DMS114 treated with DMSO at 0.1 percent for 48 hours (cell line): ENCODE results near the gene TRAPPC11.

Experiments
- DNase-seq: peaks from one replicate; lab custom pipeline; 2025; ENCODE audit not compliant: unreplicated experiment; lab: John Stamatoyannopoulos, UW

TRAPPC11 gene

DNA sequence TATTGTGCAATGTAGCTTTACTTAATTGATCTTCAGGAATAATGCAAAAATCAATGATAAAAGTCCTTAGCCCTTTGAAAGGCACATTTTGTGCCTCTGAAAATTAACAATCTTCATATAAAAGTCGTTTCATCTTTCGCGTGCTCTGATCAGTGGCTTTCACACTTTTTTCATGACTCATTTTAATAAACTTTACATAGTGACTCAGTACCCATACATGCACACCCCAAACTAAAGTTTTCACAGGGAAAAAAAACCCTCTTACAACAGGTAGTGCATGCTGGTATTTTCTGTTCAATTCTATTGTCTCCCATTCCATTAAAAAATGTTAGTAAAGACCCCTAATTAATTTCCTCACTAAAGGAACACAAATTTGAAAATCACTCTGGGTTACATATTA is 21.6 kb upstream of the TRAPPC11 start:
- no peak for DNase-seq

DNA sequence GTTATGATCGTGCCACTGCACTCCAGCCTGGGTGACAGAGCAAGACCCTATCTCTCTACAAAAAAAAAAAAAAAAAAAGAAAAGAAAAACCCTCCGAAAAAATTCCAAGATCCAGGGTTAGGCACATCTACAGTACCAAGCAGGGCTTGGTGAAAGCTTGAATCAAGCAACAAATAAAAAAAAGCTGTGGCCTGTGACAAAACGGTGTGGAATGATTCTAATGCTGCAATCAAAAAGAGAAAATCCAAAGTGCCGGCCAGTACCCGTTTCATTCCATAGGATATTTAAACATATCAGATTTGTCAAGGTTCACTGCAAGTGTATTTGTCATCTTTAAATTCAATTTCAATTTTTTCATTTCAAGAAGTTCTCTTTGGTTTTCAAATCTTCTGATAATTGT is 20.7 kb upstream of the TRAPPC11 start:
- DNase-seq, result no peak

DNA sequence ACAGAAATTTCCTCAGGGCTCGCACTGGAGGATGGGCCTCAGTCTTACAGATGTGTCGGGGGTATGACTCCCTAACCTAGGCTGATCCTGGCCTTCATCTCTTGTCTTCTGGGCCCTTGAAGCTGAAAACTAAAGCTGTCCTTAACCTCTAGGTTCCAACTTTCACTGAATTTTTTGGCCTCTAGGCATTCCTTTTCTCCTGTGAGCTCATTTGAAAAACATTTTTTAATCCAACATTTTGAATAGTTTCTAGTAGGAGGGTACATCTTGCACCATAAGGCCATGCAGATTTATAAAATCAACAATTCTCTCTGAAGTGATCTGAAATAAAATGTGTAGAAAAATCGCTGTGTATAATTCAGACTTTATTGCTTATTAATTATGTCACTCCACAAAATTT is 19.8 kb upstream of the TRAPPC11 start:
- no peak for DNase-seq

DNA sequence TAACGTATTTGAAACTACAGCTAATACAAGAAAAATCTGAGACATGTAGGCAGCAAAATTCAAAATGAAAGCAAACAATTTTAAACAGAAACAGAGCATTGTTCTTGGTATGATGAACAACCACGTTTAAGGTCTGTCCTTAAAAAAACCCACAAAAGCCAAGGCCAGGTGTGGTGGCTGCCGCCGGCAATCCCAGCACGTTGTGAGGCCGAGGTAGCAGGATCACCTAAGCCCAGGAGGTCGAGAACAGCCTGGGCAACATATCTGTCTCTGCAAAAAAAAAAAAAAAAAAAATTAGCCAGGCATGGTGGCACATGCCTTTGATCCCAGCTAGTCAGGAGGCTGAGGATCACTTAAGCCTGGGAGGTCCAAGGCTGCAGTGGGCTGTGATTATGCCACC is 13.8 kb upstream of the TRAPPC11 start:
- DNase-seq, result no peak

DNA sequence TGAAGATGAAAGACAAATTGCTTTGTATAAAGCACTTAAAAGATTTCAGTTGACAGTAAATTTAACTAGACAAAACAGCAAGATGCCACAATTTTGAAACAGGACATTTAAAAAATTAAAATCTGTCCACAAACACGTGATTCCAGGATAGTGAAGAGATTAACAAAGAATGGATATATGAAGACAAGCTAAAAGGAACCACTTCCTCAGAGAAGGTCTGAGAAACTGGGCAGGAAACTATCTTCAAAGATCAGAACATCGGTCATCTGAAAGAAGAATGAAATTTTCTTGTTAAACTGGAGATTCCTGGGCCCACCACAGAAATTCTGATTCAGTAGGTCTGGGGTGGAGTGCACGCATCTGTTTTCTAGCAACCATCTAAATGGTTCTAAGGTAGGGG is 1.5 kb upstream of the TRAPPC11 start:
- no peak for DNase-seq

DNA sequence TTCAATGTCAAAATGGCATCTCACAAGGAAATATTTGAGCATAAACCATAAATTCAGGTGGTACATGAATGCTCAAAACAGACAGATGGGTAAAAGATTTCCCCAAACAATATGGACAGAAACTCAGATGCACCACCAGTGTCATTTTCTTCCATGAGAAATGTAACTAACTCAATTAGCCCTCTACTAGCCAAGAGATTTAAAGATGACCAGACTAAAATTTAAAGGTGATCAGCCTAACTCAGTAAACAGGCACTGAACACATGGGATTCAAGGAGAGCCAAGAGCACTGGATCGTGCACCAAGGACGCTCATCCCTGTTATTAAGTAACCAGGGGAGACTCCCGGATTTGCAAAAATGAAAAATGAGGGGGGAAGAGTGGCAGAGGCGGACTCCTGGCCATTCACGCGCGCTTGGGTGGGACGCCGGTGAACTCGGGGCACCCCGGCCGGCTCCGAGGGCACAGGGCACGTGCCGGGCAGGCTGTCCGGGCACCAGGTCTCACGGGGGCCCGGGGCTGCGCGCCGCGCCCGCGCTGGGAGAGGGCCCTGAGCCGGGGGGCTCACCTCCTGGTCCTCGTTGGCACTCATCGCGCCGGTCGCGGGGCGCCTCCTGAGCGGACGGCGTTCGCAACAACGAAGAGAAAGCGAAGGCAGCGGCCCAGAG is 598 bp upstream of the TRAPPC11 start:
- DNase-seq, result no peak

DNA sequence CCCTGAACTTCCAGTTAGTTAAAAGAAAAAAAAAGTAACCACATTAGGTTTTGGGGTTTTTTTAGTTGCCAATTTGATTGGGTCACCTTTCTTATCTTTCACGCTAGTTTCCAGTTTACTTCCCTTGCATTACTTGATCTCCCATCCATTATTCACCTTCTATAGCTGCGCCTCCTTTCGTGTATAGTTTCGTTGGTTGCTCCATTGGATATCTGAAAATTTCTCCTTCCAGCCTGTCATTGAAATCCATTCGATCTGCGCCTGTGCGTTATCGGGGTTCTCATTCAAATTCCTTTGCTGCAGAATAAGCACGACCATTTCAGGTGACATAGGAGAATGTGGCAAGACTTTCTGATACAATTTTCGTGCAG is 764 bp downstream of the TRAPPC11 start:
- no peak for DNase-seq

DNA sequence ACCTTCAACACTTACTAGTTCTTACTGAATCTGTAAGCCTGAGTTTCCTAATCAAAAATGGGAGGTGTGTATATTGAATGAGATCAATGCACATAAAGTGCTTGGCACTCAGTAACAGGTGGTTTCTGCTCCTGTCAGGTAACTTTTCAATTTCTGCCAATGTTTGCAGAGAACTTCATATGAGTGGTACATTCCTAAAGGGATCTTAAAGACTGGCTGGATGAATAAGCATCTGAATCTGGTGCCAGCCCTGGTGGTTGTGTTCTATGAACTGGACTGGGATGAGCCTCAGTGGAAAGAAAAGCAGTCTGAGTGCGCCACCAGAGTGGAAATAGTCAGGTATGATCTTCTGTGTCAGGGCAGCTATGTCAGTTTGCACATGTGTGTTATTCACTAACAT is 7.0 kb downstream of the TRAPPC11 start:
- DNase-seq, result no peak

DNA sequence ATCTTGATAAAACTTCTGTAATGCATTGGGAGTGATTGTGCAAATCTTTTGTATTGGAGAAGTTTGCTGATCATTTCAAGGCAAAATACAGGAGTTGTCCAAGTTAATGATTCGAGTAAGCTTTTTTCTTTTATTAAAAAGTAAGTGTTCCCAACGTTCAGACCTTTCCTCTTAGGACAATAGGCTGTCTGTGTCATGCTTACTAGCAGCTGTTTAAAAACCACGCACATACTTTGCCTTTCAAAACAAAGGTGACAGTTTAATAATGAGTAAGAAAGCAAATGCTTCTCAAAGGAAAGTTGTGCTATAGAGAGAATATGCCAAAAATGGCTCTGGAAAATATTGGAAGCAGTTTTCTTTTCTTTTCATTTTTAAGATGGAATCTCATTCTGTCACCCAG is 11.2 kb downstream of the TRAPPC11 start:
- DNase-seq, result no peak

DNA sequence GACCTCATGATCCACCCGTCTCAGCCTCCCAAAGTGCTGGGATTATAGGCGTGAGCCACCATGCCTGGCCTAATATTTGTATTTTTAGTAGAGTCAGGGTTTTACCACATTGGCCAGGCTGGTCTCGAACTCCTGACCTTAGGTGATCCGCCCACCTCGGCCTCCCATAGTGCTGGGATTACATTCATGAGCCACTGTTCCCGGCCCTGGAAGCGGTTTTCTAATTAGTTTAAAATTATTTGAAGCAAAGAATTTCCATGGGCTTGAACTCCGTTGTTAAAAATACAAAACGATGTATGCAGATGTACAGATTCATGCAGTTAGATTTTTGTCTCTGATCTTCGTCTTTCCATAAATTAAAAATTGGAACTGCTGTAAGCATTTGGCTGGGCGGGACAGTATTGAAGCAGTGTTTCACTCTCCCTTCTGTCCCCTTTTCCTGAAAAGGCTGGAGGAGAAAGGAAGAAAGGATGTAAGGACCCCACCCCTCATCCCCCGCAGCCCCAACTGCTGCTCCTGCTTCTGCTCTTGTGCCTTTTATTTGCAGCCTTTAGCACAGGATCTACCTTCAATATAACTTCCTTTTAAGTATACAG is 12.0 kb downstream of the TRAPPC11 start:
- no peak for DNase-seq

DNA sequence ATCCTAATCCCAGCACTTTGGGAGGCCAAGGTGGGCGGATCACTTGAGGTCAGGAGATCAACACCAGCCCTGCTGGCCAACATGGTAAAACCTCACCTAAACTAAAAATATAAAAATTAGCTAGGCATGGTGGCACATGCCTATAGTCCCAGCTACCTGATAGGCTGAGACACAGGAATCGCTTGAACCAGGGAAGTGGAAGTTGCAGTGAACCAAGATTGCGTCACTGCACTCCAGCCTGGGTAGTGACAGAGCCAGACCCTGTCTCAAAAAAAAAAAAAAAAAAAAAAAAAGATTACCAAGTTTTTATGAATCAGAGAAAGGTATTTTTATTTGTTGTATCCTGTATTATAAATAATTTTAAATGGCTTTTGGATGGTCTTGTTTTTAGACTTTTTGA is 15.1 kb downstream of the TRAPPC11 start:
- no peak for DNase-seq

DNA sequence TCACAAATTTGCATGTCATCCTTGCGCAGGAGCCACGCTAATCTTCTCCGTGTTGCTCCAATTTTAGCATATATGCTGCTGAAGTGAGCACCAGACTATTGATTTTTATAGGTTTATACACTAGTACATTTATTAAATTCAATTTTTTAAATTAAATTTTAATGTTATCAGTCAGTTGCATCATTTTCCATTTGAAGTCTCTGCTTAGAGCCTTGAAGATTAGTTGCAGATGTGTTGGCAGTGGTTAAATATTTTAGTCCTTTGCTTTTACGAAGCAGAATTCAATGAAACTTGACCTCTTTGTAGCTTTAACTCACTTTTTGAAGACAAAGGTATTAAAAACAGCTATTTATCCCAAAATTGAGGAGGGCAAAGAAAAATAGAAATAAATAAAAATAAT is 16.5 kb downstream of the TRAPPC11 start:
- DNase-seq, result no peak

DNA sequence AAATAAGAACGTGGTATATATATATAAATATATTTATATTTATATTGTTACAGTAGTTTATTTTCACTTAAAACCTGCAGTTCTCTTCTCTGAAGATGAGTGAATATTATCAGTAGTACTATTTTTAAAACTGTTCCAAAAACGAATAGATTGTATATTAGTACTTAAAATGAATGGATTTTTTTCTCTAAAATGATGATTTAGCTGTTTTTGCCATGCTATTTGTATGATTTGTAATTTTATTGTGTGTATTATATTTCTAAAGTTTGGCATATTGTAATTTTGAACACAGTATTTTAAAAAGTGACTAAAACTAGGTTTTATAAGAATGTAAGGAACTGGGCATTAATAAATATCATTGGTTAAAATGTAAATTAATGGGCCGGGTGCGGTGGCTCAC is 22.0 kb downstream of the TRAPPC11 start:
- DNase-seq, result no peak

DNA sequence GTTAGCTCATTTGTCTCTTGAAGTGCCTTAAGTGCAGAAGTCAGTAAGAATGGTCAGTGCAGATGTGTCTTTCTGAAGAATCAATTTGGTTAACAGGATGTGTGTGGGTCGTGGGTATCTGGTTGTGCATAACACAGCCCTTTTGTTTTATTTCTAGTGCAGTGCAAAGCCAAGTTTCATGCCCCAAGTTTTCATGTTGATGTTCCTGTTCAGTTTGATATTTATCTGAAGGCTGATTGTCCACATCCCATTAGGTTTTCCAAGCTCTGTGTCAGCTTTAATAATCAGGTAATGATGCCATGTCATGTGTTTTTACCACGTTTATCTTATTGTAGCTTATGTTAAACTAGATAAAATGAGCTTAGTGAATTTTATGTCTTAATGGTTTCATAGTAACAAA is 27.4 kb downstream of the TRAPPC11 start:
- DNase-seq, result no peak

DNA sequence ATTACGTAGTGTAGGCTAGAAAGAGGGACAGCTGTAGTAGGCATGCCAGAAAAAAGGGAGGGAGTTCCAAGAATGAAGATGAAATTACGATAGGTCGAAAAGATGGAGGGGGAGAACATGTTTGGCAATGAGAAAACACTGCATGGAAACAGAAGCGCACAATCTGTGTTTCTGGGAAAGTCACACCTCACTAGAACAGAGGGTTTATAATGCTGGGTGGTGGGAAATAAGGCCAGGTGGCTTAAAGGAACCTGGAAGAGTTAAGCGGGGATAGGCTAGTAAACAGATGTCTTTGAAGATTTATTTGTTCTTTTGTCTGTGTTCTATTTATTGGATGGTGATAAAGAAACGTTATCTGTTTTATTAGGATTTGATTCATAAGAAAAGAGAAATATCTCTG is 29.1 kb downstream of the TRAPPC11 start:
- DNase-seq, result no peak

DNA sequence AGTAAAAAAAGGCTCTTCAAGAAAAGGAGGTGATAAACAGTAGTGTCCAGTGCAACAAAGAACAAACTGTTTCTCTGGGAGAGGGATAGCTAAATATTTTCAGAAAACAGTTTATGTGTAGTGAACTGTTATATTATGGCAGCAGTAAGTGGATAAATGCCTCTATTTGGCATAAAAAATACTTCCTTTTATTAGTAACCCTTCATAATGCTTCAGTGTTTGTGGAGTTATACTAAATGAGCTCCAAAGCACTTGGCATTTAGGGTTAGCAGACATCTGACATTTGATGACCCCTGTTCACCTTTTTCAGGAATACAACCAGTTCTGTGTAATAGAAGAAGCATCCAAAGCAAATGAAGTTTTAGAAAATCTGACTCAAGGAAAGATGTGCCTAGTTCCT is 31.9 kb downstream of the TRAPPC11 start:
- DNase-seq, result no peak

DNA sequence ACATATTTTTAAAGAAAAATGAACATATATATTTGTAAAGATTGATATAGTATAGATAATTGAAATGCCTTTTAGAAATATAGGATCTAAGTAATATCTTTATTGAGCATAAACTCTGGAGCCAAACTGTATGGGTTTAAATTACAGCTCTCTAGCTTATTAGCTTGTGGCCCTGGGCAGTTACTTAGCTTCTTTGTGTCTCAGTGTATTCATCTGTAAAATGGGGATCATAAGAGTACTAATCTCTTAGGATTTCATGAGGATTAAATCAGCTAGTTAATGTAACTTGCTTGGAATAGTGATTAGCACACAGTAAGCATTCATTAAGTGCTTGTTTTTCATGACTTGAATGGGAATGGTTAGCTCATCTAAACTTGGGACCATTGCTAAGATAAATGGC is 32.8 kb downstream of the TRAPPC11 start:
- no peak for DNase-seq

DNA sequence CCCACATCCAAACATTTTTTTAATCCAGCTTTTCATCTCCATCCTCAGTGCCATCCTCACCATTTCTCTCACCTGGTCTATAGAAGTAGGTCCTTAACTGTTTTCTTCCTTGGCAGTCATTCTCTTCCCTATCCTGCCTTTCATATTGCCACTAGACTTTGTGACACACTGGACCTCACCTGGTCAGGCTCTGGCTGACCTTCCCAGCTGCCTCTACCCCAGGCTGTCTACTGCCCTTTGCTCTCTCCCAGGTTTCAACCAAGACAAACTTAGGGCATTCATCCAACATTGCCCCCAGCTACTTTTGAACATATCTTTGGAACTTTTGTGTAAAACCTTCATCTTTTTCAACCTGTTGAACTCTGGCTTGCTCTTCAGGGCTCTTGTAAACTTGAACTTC is 39.8 kb downstream of the TRAPPC11 start:
- DNase-seq, result no peak

DNA sequence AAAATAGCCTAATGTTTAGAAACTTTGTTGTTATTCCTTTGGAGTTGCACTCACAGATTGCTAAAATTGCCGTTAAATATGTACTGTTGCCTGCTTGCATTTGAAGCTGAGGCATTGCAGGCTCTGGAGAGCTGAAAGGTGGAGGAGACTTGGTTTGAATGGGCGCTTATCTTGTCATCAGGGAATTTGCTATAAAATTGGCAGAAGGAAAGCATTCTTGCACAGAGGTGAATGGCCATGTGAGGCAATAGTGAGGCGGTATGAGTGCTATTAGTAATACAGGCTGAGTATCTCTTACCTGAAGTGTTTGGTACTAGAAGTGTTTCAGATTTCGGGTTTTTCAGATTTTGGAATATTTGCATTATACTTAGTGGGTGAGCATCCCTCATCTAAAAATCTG is 41.3 kb downstream of the TRAPPC11 start:
- DNase-seq, result no peak

DNA sequence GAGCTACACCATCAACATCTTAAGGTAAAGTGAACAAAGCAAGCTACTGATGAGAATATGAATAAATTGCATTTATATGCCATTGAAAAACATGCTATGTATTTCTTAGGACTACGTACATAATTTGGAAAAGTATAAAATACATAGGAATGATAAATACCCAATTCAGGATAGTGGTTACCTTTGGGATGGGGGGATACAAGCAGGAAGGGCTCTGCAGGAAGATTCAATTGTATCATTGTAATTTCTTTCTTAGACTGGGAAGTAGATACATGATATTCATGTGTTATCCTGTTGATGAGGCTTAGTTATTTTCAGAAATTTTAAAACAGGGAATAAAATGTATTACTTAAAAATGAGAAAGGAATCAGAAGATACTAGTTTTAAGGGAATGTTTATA is 43.4 kb downstream of the TRAPPC11 start:
- DNase-seq, result no peak

DNA sequence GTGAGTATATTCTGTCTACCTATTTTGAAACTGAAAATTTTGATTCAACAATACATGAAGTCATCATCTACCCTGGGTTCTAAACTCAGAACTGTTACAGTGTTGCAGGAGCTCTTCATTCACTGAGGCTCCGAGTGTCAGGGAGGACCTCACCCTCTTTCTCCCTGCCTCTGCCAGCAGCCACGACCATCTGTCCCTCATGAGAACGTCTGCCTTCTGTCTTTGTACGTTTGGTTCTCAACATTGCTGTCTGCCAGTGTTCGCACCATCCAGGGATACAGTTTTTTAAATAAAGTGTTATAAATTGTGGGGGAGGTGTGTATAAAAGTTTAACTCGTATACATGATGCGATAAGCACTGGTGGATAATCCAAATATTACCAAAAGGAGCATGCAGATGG is 55.5 kb downstream of the TRAPPC11 start:
- no peak for DNase-seq

DNA sequence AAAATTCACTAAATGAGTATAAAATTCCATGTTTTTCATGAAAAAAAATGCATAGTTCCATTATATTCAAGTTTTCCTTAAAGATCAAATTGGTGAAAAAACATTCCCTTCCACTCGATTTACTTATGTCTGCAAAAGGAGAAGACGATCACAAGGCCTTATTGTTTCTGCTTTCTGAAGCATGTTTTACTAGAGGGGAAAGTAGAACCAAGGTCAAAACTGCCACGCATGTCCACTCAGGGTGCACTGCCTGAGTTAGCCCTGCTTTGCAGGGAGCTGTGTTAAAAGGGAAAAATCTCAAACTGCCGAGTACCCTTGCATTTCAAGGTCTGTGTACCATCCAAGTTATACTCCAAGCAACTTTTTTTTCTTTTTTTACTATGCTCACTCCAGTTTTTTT is 57.2 kb downstream of the TRAPPC11 start:
- no peak for DNase-seq

DNA sequence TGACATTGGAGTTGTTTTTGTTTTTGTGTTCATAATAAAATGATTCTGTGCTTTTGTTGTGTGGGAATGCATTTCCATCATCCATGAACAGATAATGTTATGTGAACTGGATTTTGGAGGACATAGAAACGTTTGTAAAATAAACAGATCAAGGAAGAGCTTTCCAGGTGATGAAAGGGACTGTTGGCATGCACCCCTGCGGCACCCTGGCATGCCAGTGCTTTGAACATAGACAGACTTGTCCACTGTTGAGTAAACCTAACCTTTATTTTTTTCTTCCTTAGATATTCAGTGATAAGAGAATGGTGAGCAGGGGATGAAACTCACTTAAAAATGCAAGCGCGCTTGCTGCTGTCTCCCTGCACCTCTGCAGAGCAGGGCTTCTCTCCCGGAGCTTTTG is 59.8 kb downstream of the TRAPPC11 start:
- no peak for DNase-seq
